Heart right ventricle (tissue), 16 donors: ENCODE results near the gene SLC30A2. TPM values are rescaled to one million over a fixed set of nuclear protein-coding genes. Genes with fewer than 3 reads are reported as not detected.

Experiments used
- ATAC-seq, 8 donors: fragments of 200-7000 bp; cut with Tn5 transposase; one replicate each; pipeline ENCODE4 v1.9.1; 2020; ENCODE audit warnings: mild to moderate bottlenecking in 8 of 8, moderate library complexity in 8 of 8, moderate number of reproducible peaks in 1 of 8
- DNase-seq, 2 donors: peaks; one replicate each; pipeline ENCODE4 v3.0.0-alpha.2; 2020
- H3K27ac ChIP-seq, 10 donors: fragments of 200-600 bp; sonication (generic) in 2 of 10; one replicate each; pipeline versions ENCODE4 v1.5.0 to v1.8.0; 2020 to 2022; ENCODE audit warnings: mild to moderate bottlenecking in 3 of 10
- H3K27me3 ChIP-seq, 7 donors: fragments of 200-600 bp; one replicate each; pipeline ENCODE4 v1.8.0; 2021 to 2022; ENCODE audit warnings: mild to moderate bottlenecking in 2 of 7
- H3K36me3 ChIP-seq, 9 donors: fragments of 200-600 bp; sonication (generic) in 1 of 9; one replicate each; pipeline versions ENCODE4 v1.5.0 to v1.8.0; 2020 to 2022; ENCODE audit warnings: mild to moderate bottlenecking in 2 of 9
- H3K4me1 ChIP-seq, 9 donors: fragments of 200-600 bp; sonication (generic) in 1 of 9; one replicate each; pipeline versions ENCODE4 v1.5.0 to v1.8.0; 2020 to 2022; ENCODE audit warnings: mild to moderate bottlenecking in 4 of 9
- H3K4me3 ChIP-seq, 10 donors: fragments of 200-600 bp; sonication (generic) in 2 of 10; one replicate each; pipeline versions ENCODE4 v1.5.0 to v1.8.0; 2020 to 2022; ENCODE audit warnings: mild to moderate bottlenecking in 7 of 10, moderate library complexity in 2 of 10
- H3K9me3 ChIP-seq, 11 donors: fragments of 200-600 bp in 10 of 11; sonication (generic) in 2 of 11; one replicate each; pipeline versions ENCODE4 v1.5.0 to v1.8.0; 2013 to 2022; ENCODE audit warnings: mild to moderate bottlenecking in 2 of 11, control low read depth in 1 of 11, moderate library complexity in 1 of 11
- WGBS, 2 donors: extraction: QIAGEN DNeasy Blood & Tissue Kit; methylation state at CpG; one replicate each; pipeline ENCODE4 v1.1.7; 2013; ENCODE audit warnings: inconsistent platforms in 1 of 2; 5-methylcytosine and 5-hydroxymethylcytosine counted together
- intact Hi-C, 10 donors: fragments of 100-400 bp; cut with DNase I; formaldehyde crosslinking; loops; one replicate each; pipeline versions ENCODE4 v1.11.1 to v1.14.2; 2022
- polyA plus RNA-seq, 2 donors: library from polyadenylated mRNA; stranded (reverse); fragments of 200-250 nt; gene quantifications; one replicate each; pipeline ENCODE4 v1.2.3, GENCODE V29; 2013
- total RNA-seq, 10 donors: library from RNA; stranded (reverse); fragmentation: NEBNext Ultra II Directional in 3 of 10; extraction: Animal tissue kit (Norgen Biotek cat#: 25700) in 3 of 10; gene quantifications; one replicate each; pipeline versions ENCODE4 v1.2.1 to v1.2.4, GENCODE V29; 2021 to 2023
- TF ChIP-seq, protein P1 (sequence below), 9 donors: fragments of 200-600 bp; sonication (generic) in 2 of 9; IDR thresholded peaks; one replicate each; pipeline versions ENCODE4 v1.5.0 to v1.8.0; 2021 to 2022; ENCODE audit warnings: antibody characterized with exemption in 9 of 9, mild to moderate bottlenecking in 5 of 9, moderate library complexity in 1 of 9
- donor health status: Arrhythmogenic right ventricular cardiomyopathy.
- donor health status: ischemic (EF 13 %, LVEDD 7.1; RV severe dilation, severe dysfunction).
- donor health status: healthy with polysubstance abuse.
- donor health status: DM: no; HTN: yes; CAD: no.
- donor health status: DM: no; HTN: no; CAD: no.
- donor health status: ischemic (EF 25% LVEDD 6.9; RV normal size, moderate dysfunction).
- donor health status: ischemic (EF 25% LVEDD 5.7; RV mildly dilated, moderate dysfunction).
- donor health status: healthy.
- donor health status: DM: yes; HTN: yes; CAD: no.
- donor health status: Ischemic cardiomyopathy.
- donor health status: ischemic (EF 35%, LVEDD 5.7; RV mildly dilated, moderate dysfunction).
- donor health status: nonischemic (EF 11% LVEDD 7.7; RV severe dilation, severe dysfunction).
- donor health status: DM: yes; HTN: yes; CAD: no.
- donor health status: PGD.
- donor health status: ischemic (EF 29% LVEDD 5.4; RV normal size, mild dysfunction).
- donor health status: nonischemic (EF 23%, LVEDD 6.1; RV moderate dilation, normal function).

The SLC30A2 gene
- total and polyA plus RNA-seq, 12 donors: 0.97 to 14.4 (median 6.2) TPM

DNA sequence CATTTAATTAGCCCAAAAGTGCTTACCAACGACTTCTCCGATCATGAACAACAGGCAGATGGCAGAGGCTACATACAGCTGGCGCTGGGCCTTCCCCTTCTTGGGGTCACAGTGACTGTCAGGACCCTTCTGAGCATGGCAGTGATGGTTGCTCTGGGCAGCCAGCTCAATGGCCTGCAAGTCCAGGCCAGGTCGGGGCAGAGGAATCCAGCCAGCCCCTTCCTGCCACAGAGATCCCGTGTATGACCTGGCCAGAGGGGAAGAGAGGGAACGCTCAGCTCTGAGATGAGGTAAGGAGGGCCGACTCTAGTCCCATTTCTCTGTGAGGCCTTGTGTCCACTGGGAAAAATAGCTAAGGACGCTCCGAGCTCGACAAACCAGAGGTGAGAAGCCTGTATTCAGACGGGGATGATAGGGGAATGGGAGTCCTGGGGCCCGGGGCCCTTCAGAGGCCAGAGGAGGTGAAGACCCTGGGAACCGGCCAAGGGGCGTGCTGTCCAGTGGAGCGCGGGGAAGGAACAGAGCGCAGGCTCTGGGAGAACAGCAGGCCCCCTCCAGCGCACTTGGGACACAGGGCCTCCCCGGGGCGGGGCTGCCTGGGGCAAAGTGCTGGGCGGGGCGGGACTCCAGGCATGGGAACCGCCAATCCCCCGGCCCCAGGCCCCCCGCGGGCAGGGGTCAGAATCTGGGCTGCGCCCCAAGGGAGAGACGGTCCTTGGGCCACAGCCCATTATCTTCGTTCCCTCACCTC is 772 bp downstream of the SLC30A2 start:
- peak overlapping the region in 3 of 10 donors; percentile 6 to 58 (median 35) for H3K27ac ChIP-seq
- peaks cover 0 to 52% (median 16%) of the 10 kb centered on the region in 9 donors for H3K4me1 ChIP-seq
- intact Hi-C loops: no loop called here
- TF ChIP-seq, protein P1, sequence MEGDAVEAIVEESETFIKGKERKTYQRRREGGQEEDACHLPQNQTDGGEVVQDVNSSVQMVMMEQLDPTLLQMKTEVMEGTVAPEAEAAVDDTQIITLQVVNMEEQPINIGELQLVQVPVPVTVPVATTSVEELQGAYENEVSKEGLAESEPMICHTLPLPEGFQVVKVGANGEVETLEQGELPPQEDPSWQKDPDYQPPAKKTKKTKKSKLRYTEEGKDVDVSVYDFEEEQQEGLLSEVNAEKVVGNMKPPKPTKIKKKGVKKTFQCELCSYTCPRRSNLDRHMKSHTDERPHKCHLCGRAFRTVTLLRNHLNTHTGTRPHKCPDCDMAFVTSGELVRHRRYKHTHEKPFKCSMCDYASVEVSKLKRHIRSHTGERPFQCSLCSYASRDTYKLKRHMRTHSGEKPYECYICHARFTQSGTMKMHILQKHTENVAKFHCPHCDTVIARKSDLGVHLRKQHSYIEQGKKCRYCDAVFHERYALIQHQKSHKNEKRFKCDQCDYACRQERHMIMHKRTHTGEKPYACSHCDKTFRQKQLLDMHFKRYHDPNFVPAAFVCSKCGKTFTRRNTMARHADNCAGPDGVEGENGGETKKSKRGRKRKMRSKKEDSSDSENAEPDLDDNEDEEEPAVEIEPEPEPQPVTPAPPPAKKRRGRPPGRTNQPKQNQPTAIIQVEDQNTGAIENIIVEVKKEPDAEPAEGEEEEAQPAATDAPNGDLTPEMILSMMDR (IDR thresholded peaks at IDR 0.05): no peak
- DNase-seq (no peak), ATAC-seq (peak in 6 of 8 donors; percentile 3 to 68 (median 36))
- no peaks in the 10 kb centered on the region for H3K36me3 ChIP-seq
- WGBS, 2 donors: 33 to 41% methylated on average over 29 of the region's 29 CpGs
- no peaks in the 10 kb centered on the region for H3K9me3 ChIP-seq
- H3K4me3 ChIP-seq: peak overlapping the region in 9 of 10 donors; percentile 24 to 48 (median 34)
- peaks cover 0 to 68% (median 60%) of the 10 kb centered on the region in 7 donors for H3K27me3 ChIP-seq

GRCh38 chr1:26044414-26044813 is 1.5 kb downstream of the SLC30A2 start:
- intact Hi-C loops: no loop called here
- TF ChIP-seq, protein P1 (IDR thresholded peaks at IDR 0.05): no peak
- no peaks in the 10 kb centered on the region for H3K9me3 ChIP-seq
- peaks cover 0 to 45% (median 16%) of the 10 kb centered on the region in 9 donors for H3K4me1 ChIP-seq
- no peak overlapping the region for H3K4me3 ChIP-seq
- no peak for DNase-seq
- 91 to 97% methylated on average over 3 of the region's 3 CpGs for WGBS, 2 donors
- no peaks in the 10 kb centered on the region for H3K36me3 ChIP-seq
- peaks cover 0 to 68% (median 56%) of the 10 kb centered on the region in 7 donors for H3K27me3 ChIP-seq
- H3K27ac ChIP-seq: peak overlapping the region in 1 of 10 donors; percentile 21
- no peak for ATAC-seq

DNA sequence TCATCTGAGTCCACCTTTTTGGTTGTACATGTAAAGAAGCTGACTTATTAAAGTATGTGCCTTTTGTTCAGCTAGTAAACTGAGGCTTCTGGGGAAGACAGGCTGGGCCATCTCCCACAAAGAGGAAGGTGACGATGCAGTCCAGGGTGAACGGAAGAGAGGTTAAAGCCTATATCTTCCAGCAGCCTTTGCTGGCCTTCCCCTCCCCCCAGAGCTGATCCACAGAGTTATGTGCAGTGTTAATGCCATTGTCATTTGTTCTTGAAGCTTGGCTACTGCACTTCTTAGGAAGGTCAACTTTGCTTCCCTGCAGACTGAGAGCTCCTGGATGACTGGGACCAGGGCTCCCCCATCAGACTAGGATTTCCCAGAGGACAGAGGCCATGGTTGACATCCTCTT is 2.2 kb downstream of the SLC30A2 start:
- 77 to 78% methylated on average over 2 of the region's 2 CpGs for WGBS, 2 donors
- Histone ChIP-seq H3K4me1 (peaks cover 0 to 44% (median 16%) of the 10 kb centered on the region in 9 donors), H3K4me3 (no peak overlapping the region), H3K9me3 (no peaks in the 10 kb centered on the region), H3K27ac (peak overlapping the region in 1 of 10 donors; percentile 21), H3K27me3 (peaks cover 0 to 64% (median 52%) of the 10 kb centered on the region in 7 donors), H3K36me3 (no peaks in the 10 kb centered on the region)
- intact Hi-C loops: no loop called here
- TF ChIP-seq, protein P1 (IDR thresholded peaks at IDR 0.05): no peak
- ATAC-seq (peak in 1 of 8 donors; percentile 15), DNase-seq (no peak)

- ATAC-seq (no peak), DNase-seq (no peak)
- H3K27me3 ChIP-seq: peaks cover 0 to 46% (median 36%) of the 10 kb centered on the region in 7 donors
- H3K36me3 ChIP-seq: no peaks in the 10 kb centered on the region
- H3K27ac ChIP-seq: no peak overlapping the region
- H3K9me3 ChIP-seq: no peaks in the 10 kb centered on the region
- peaks cover 0 to 62% (median 16%) of the 10 kb centered on the region in 9 donors for H3K4me1 ChIP-seq
- WGBS, 2 donors: 67 to 73% methylated on average over 4 of the region's 4 CpGs
- intact Hi-C loops: no loop called here
- no peak overlapping the region for H3K4me3 ChIP-seq
- TF ChIP-seq, protein P1 (IDR thresholded peaks at IDR 0.05): no peak
Measured at GRCh38 chr1:26041978-26042377, 3.9 kb downstream of the SLC30A2 start.
